GM18508 (cell line): Measurements from ENCODE around the gene SCN1B.

Source experiments
- ATAC-seq: cut with Tn5 transposase; IDR thresholded peaks from one replicate; pipeline ENCODE4 v1.9.1; 2021; ENCODE audit warnings: moderate number of reproducible peaks; ENCODE audit not compliant: insufficient read depth, unreplicated experiment

Gene SCN1B

DNA sequence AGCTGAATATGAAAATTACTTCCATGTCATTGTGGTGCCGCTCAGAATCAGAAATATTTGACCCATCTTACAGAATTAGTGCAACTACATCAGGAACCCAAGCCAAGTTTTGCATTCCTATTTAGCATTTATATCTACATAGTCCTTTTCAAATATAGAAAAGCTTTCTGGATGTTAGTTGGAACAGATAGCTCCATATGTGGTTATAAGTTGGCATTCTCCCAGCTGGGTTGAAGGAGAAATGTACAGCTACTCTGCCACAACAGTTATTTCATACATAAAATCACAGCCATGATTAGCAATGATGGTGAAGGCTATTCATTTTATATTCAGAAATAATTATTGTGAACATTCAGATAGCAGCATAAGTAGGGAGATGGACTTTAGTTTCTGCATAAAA lies 39.4 kb downstream of the SCN1B start:
- ATAC-seq, result no peak

DNA sequence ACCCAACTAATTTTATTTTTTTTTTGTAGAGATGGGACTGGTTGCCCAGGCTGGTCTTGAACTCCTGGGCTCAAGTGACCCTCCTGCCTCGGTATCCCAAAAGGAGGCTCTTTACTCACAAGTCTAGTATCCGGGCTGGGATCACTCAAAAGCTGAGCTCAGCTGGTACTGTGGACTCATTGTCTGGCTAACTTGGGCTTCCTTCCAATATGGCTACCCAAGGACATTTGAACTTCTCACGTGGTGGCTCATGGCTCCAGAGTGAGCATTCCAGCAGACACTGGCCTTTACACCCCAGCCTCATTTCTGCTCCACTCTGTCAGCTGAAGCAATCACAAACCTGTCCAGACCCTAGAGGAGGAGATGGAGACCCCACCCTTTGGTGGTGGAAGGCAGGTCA lies 40.2 kb downstream of the SCN1B start:
- ATAC-seq, result no peak

DNA sequence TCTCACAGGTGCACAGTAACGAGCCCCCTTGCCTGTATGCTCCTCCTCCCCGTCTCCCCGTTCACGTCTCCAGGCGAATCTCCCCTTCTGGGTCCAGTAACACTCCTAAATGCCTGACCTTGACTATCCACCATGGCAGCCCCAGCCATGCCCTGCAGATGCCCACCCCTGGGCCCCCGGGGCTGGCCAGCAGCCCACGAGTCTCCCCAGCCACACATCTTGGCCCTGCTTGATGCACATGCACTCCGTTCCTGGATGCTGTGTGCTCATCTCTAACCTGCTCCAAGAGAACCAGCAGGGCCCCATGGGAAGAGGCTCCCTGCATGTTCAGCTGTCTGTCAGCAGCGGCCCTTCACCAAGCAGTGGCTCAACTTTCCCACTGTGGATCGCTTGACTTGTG lies 43.2 kb downstream of the SCN1B start:
- ATAC-seq, result no peak

DNA sequence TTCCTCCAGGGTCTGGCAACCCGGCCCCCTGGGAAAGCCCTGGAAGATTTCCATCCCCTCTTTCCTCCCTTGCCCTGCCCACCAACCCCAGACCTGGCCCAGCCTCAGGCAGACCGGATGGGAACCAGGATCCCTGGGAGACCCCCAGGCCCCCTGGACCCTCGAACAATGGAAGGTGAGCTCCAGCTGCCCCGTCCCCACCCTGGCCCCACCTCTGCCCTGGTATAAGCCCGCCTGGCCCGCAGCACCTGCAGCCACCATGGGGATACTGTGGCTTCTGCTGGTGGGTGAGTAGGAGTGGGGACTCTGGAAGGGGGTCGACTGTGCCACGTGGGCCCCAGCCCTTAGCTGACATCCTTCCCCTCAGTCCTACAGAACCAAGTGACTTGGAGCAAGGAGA lies 43.7 kb downstream of the SCN1B start:
- no peak for ATAC-seq

DNA sequence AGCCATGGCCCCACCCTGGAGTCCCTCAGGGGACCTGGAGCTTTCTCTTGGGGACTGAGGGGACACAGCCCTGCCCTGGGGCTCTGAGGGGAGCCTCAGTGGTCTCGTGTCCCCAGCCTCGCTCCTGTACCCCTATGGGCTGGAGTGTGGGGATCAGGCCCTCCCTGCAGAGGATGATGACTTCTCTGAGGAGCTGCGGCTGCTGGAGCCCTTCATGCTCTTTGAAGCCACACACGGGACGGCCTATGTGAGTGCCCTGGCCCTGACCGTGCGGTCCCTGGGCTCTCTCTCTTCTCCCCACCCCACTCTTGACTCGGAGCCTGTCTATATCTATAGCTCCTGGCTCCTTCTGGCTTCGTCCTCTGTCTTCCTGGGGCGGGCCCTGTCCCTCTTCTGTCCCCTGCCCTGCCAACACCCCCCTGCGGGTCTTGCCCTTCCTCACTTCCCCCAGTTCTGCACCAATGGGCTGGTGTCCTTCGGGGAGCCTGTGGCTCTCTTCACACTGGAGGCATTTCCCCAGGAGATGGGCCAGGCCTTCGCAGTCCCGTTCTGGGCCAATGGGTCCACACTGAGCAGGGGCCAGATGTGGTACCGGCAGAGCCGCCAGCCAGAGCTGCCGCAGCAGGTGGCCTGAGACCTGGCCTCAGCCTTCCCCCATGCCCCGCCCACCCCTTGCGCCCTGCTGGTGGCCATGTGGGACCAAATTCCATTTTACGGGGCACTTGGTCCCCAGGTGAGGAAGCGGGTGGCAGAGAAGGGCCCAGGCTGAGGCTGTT lies 44.3 kb downstream of the SCN1B start:
- ATAC-seq, result no peak

DNA sequence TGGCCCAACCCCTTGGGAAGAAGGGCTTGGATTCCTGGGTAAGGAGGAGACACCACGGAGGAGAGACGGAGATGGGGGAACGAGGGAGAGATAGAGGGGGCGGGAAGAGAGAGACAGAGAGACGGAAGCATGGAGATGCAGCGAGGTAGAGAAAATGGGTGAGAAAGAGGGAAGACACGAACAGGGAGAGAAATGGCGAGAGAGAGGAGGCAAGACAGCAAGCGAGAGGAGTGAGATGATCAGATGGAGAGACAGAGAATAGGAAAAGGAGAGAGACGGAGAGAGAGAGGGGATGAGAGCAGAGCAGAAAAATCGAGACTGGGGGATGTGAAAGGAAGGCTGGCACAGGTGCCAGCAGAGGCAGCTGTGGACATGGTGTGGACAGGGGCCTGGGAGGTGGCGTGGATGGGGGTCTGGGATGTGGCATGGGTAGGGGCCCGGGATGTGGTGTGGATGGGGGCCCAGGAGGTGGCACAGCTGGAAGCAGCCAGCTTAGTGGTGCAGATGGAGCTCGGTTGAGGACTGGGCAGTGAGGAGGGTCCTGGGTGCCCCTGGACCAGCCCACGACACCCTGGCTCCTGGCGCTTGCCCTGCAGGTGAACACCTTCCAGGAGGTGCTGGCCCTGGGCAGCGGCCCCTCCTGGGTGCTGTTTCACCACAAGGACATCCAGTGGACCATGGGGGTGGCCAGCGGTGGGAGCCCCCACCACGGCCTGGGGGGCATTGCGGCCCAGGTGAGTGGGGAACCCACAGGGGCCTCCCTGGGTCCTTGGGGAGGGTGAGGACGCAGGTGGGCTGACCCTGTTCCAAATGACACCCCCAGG lies 45.1 kb downstream of the SCN1B start:
- ATAC-seq, result no peak

DNA sequence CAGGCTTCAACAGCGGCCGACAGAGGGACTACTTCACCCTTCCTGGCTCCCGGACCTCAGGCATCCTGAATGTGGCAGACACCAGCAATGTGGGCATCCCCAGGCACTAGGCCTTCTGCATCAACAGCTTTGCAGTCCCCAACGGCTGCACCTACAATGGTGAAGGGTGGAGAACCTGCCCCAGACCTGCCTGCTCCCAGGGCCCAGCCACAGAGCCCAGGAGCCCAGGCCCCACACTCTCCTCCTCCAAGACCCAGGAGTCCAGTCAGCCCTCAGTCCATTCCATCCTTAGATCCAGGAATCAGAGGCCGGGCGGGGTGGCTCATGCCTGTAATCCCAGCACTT lies 45.7 kb downstream of the SCN1B start:
- ATAC-seq, result no peak

DNA sequence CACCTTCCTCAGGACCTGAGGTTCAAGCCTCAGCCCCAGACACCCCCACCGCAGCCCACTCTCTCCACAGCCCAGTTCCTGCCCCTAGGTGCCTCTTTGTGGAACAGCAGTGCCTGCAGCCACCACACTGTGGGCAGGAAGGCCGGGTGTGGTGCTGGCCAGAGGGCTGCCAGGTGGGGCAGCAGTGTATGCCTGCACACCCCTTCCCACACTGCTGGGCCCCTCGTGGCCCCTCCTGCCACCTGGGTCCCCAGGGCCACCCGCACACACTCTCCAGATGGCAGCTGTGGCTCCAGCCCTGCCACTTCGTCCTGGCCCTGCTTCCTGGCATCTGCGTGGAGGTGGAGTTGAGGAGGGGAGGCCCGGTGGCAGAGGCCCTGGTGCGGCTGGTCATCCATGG lies 46.4 kb downstream of the SCN1B start:
- no peak for ATAC-seq

DNA sequence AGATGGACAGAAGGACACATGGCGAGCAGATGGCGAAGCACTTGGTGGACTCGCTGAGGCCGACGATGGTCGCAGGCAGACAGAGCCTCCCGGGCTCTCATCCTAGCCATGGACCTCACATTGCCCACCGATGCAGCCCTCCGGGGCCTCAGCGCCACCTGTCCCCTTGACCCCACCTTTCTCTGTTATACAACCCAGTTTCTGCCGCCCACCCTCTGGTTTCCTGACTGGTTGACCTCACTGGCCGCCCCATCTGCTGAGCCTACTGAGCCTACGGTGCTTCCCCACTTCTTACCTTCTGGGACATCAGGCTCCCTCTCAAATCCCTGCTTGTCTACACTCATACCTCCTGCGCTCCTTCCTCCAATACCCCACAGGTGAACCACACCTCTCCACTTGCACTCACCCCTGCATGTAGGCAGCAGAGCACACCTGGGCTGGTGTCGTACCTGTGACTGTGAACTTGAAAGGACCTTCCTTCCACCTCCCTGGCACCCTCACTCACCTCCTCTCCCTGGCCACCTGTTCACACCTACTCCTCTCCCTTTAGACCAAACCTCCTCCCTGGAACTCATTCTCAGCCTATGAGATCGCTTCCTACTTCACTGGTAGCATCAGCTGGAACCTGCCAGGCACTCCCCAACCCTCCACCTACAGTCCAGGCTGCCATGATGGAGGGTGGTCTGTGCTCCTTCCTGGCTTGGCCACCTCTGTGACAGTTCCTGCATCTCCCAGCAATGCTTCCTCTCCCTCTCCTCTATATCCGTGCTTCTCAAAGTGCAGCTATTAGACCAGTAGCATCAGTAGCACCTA lies 47.3 kb downstream of the SCN1B start:
- no peak for ATAC-seq

DNA sequence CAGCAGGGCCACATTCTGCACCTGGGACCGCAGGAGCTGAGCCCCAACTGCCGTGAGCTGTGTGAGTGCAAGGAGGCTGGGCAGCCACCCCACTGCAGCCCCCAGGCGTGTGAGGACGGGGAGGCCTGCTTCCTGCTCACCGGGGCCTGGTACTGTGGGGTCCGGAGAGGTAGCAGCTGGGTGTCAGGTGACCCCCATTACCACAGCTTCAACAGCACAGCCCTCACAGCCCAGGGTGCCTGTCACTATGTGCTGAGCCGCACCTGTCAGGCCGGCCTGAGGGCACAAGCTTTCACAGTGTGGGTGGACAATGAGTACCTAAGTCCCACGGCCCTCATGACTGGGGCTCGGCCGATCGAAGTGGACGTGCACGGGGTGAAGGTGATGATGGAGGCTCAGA lies 49.6 kb downstream of the SCN1B start:
- no peak for ATAC-seq

DNA sequence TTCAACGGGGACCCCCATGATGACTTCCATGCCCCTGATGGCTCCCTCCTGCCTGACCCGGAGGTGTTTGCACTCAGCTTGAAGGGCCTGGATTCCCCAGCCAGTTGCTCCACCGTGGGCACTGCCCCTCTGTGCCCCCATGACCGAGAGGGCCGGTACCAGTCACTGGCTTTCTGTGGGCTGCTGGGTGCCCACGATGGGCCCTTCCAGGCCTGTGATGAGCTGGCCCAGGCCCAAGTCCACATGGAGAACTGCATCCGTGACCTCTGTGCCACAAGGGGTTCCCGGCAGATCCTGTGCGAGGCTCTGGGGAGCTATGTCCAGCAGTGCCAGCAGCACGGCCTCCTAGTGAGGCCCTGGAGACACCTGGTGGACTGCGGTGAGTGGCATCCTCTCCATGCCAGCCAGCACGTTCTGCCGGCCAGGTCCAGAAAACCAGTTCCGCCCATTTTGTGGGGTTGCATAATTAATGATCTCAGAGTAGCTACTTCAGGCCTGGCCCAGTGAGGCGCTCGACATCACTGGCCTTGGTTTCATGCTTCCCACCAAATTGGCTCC lies 50.4 kb downstream of the SCN1B start:
- no peak for ATAC-seq

DNA sequence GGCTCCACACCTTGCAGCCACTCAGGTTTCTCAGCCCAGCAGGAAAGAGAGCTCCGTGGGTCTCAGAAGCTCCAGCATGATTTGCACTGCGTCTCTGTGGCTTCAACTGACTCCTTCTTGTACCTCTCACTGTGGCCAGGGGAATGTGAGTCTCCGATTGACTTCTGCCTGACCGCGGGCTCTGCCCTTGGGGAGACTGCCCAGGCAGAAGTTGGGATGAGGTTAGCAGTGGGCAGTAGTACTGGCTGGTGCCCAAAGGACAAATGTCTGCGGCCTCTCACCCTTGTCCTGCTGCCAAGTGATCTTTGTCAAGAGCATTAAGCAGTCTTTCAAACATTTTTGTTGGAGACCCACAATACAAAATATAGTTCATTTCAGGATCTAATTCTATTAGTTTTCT lies 50.9 kb downstream of the SCN1B start:
- no peak for ATAC-seq

DNA sequence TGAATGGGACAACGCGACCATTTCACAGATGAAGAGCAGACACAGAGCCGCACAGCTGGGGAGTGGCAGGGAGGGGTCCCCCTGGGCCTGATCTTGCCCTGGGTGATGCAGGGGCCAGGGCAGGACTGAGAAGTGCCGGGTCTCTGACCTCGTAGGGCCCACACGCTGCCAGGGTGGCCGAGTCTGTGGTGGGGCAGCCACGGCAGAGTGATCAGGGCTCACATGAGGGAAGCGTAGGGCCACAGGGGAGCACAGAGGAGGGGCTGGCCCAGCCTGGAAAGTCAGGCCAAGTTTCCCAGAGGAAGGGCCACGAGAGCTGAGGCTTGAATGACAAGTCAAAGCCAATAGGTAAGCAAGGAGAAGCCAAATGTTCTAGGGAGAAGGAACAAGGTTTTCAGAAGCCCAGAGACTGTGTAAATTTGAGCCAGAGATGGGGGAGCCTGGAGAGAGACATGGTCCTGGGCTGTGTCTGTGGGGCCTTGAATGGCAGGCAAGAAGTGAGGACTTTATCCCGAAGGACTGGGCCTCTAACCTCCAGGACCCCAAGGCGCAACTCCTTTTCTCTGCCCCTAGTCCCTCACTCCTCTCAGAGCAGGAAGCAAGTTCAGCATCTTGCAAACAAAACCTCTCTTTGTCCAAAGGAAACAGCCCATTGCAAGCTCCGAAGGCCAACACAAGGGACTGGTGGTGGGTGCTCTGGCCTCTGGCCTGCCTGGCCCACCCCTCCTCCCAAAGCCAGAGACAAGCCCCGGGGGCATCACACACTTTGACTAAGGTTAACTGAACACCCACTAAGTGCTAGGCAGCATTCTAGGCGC lies 53.6 kb downstream of the SCN1B start:
- ATAC-seq, result no peak

DNA sequence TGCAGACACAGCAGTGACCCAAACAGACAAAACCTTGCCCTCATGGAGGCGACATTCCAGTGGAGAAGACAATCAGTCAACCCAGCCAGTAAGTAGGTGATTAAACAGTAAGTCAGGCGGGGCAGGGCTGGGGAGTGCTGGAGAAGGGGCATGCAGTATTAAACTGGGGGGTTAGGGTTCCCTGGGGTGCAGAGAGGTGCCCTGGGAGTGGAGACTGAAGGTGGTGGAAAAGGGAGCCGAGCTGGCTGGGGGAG lies 54.2 kb downstream of the SCN1B start:
- ATAC-seq, result no peak

DNA sequence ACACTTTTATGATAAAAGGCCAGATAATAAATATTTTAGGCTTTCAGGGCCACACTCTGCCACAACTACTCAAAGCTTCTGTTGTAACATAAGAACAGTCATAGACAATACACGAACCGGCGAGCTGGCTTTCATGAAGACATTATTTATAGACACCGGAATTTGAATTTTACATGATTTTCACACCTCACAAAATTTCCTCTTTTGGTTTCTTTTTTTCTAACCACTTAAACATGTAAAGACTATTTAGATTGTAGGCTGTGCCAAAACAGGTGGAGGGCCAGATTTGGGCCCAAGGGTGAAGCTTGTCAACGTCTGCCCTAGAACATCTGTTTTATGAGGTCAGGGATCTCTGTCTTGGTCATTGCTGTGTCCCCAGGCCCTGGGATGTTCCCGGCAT lies 55.7 kb downstream of the SCN1B start:
- ATAC-seq, result no peak

DNA sequence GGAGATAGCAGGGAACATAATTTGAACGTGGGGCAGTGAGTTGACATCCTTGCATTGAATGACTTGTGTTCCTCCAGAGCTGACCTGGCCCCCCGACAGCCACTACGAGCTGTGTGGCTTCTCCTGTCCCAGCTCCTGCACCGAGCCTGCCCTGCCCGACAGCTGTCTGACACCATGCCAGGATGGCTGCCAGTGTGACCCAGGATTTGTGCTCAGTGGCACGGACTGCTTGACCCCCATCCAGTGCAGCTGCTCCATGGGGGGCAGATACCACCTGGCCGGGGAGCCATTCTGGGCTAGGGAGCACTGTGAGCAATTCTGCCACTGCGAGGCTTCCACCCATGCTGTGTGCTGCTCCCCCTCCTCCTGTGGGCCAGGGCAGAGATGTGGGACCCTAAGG lies 56.2 kb downstream of the SCN1B start:
- ATAC-seq, result no peak

DNA sequence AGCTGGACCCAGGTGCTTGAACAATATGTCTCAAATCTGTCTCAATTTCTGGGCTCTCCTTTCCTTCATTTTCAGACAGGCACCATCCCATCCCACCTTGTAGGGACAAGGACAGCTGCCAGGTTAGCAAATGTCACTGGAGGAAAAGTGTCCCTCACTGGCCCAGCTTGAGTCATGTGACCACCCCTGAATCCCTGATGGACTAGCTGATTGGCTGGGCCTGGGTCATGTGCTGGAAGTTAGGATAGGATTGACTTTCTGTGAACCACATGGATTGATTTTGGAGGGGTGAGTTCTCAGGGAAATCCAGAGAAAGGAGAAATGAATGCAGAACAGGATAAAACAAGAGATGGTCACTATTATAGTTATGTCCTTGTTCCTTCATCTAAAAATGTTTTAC lies 57.1 kb downstream of the SCN1B start:
- no peak for ATAC-seq

DNA sequence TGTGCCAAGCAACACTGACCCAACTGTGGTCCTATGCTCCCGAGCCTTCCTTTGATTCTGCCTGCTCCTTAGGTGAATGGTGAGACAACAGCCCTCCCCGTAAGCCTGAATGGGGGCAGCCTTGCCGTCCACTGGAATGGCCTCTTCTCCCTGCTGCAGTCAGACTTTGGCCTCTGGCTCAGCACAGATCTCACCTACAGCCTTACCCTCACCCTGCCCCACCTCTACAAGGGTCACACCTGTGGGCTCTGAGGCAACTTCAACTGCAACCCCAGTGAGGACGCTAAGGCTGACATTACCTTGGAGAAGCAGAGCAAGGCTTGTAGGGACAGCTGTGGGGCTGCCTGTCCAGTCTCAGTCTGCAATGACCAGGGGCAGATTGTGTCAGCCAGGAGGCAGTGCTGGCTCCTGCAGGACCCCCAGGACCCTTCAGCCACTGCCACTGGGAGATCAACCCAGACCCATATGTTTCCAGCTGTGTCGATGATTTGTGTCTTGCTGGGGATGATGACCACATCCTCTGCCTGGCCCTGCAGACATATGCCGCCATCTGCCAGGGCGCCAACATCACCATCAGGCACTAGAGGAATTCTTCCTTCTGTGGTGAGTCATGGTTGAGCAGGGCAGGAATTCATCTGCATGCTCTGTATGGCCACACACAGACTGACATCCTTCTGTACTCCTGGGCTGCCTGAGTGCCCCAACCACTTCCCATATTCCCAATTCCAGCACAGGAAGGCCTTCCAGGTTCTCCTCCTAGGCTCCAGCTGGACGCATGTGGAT lies 58.1 kb downstream of the SCN1B start:
- ATAC-seq, result no peak

DNA sequence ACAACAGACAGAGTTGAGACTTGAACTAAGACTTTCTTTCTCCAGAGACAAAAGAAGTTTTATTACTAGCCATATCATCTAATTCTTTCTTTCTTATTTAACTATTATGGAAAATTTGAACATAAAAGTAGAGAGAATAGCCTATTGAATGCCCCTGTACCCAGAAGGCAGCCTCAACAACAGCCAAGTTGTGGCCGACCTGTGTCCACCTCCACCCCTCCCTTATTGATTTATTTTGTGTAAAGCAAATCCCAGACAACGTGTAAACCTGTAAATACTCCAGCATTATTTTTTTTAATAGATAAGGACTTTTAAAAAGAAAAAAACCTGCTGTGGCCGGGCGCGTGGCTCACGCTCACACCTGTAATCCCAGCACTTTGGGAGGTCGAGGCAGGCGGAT lies 59.3 kb downstream of the SCN1B start:
- ATAC-seq, result no peak
